OCI-LY1 (cell line): Measurements from ENCODE around the gene DDX46.

Experiments
- H2AFZ ChIP-seq: fragments of 200-600 bp; sonication (generic), shearing (Covaris generic); 2 replicates; pipeline ENCODE4 v1.6.0; 2014; ENCODE audit warnings: antibody characterized with exemption, mild to moderate bottlenecking, low read length
- H3F3A ChIP-seq: fragments of 200-600 bp; sonication (generic), shearing (Covaris generic); 2 replicates; pipeline ENCODE4 v1.6.0; 2014; ENCODE audit warnings: mild to moderate bottlenecking, antibody characterized with exemption, low read length, moderate library complexity; ENCODE audit not compliant: insufficient read depth
- H3K27ac ChIP-seq: fragments of 200-600 bp; sonication (generic); 2 replicates; pipeline ENCODE4 v1.5.1; 2014; ENCODE audit warnings: low read length, mixed run types, mild to moderate bottlenecking, low read depth; ENCODE audit not compliant: poor library complexity, severe bottlenecking
- H3K27me3 ChIP-seq: fragments of 200-600 bp; sonication (generic); 2 replicates; pipeline ENCODE4 v1.6.0; 2014; ENCODE audit warnings: antibody characterized with exemption, mild to moderate bottlenecking, low read length, moderate library complexity; ENCODE audit not compliant: insufficient read depth
- H3K36me3 ChIP-seq: fragments of 200-600 bp; sonication (generic); 2 replicates; pipeline ENCODE4 v1.6.1; 2014; ENCODE audit warnings: mild to moderate bottlenecking, antibody characterized with exemption, low read length, moderate library complexity, mixed read lengths; ENCODE audit not compliant: insufficient read depth
- H3K4me1 ChIP-seq: fragments of 200-600 bp; sonication (generic); 2 replicates; pipeline ENCODE4 v1.5.1; 2014; ENCODE audit warnings: mild to moderate bottlenecking, low read length, moderate library complexity; ENCODE audit not compliant: insufficient read depth, severe bottlenecking
- H3K4me2 ChIP-seq: fragments of 200-600 bp; sonication (generic), shearing (Covaris generic); 2 replicates; pipeline ENCODE4 v1.6.1; 2014; ENCODE audit warnings: low read length
- H3K4me3 ChIP-seq: fragments of 200-600 bp; sonication (generic); 2 replicates; pipeline ENCODE4 v1.5.1; 2014; ENCODE audit warnings: low read length, low read depth, mild to moderate bottlenecking, mixed read lengths; ENCODE audit not compliant: poor library complexity, severe bottlenecking
- H3K79me2 ChIP-seq: fragments of 200-600 bp; shearing (Covaris generic); 2 replicates; pipeline ENCODE4 v1.6.1; 2016; ENCODE audit warnings: mixed run types, low read length, mixed read lengths; ENCODE audit not compliant: insufficient read depth
- H3K9ac ChIP-seq: fragments of 200-600 bp; sonication (generic), shearing (Covaris generic); 2 replicates; pipeline ENCODE4 v1.6.1; 2014; ENCODE audit warnings: mild to moderate bottlenecking, low read length, mixed read lengths
- H3K9me2 ChIP-seq: fragments of 200-600 bp; sonication (generic), shearing (Covaris generic); 2 replicates; pipeline ENCODE4 v1.6.1; 2014; ENCODE audit warnings: low read depth, mild to moderate bottlenecking, low read length, mixed read lengths
- H3K9me3 ChIP-seq: fragments of 200-600 bp; shearing (Covaris generic); 2 replicates; pipeline ENCODE4 v1.6.1; 2014; ENCODE audit warnings: low read length, mixed read lengths
- H4K20me1 ChIP-seq: fragments of 200-600 bp; sonication (generic), shearing (Covaris generic); 2 replicates; pipeline ENCODE4 v1.6.0; 2016; ENCODE audit warnings: mild to moderate bottlenecking, low read length; ENCODE audit not compliant: insufficient read depth
- CTCF ChIP-seq: fragments of 200-600 bp; sonication (generic), shearing (Covaris generic); IDR thresholded peaks from 2 replicates; pipeline ENCODE4 v1.5.1; 2017; ENCODE audit warnings: mild to moderate bottlenecking, antibody characterized with exemption, low read length, moderate library complexity, mixed read lengths
- EZH2 ChIP-seq: fragments of 200-600 bp; sonication (generic), shearing (Covaris generic); IDR thresholded peaks from 2 replicates; pipeline ENCODE4 v1.8.0; 2017; ENCODE audit warnings: borderline replicate concordance, mixed run types, mild to moderate bottlenecking, antibody characterized with exemption, low read length, moderate library complexity, mixed read lengths

Gene DDX46

DNA sequence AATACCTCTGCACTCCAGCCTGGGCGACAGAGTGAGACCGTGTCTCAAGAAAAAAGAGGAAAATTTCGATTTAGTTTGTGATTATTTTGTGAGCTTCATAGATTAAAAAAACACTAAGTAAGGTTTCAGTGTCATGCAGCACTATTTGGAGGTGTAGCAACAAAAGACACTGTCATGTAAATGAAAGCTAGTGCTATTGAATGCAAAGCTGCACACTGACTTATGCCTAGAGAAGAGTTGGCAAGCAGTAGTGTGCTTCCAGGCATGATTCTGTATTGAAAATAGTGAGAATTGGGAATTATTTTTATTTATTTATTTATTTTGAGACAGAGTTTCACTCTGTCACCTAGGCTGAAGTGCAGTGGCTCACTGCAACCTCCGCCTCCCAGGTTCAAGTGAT is 34.5 kb downstream of the DDX46 start:
- no peaks in the 10 kb centered on the region for H4K20me1 ChIP-seq
- H3K9ac ChIP-seq, result no peak overlapping the region
- TF ChIP-seq CTCF (no peak), EZH2 (no peak)
- H3K4me3 ChIP-seq, result no peak overlapping the region
- H3K79me2 ChIP-seq, result no peaks in the 10 kb centered on the region
- no peak overlapping the region for H3K27ac ChIP-seq
- H3F3A ChIP-seq, result no peaks in the 10 kb centered on the region
- H3K27me3 ChIP-seq, result no peaks in the 10 kb centered on the region
- no peak overlapping the region for H3K4me2 ChIP-seq
- H3K9me2 ChIP-seq, result no peaks in the 10 kb centered on the region
- peaks cover 89% of the 10 kb centered on the region for H3K36me3 ChIP-seq
- H3K4me1 ChIP-seq, result no peaks in the 10 kb centered on the region
- no peak overlapping the region for H2AFZ ChIP-seq
- no peaks in the 10 kb centered on the region for H3K9me3 ChIP-seq

GRCh38 chr5:134794082-134794481 is 35.5 kb downstream of the DDX46 start:
- H3K9me3 ChIP-seq, result no peaks in the 10 kb centered on the region
- H3K4me3 ChIP-seq, result no peak overlapping the region
- no peaks in the 10 kb centered on the region for H3K27me3 ChIP-seq
- no peak overlapping the region for H3K9ac ChIP-seq
- no peak overlapping the region for H3K4me2 ChIP-seq
- H2AFZ ChIP-seq, result no peak overlapping the region
- no peaks in the 10 kb centered on the region for H3K9me2 ChIP-seq
- peaks cover 93% of the 10 kb centered on the region for H3K36me3 ChIP-seq
- H3K27ac ChIP-seq, result no peak overlapping the region
- TF ChIP-seq EZH2 (no peak), CTCF (no peak)
- H3F3A ChIP-seq, result no peaks in the 10 kb centered on the region
- no peaks in the 10 kb centered on the region for H3K79me2 ChIP-seq
- H4K20me1 ChIP-seq, result no peaks in the 10 kb centered on the region
- H3K4me1 ChIP-seq, result no peaks in the 10 kb centered on the region

- H3K4me2 ChIP-seq, result no peak overlapping the region
Measured at GRCh38 chr5:134794819-134795218, 36.2 kb downstream of the DDX46 start.

More at GRCh38 chr5:134794819-134795218, 36.2 kb downstream of the DDX46 start:
- Histone ChIP-seq H2AFZ (no peak overlapping the region), H3K9me2 (no peaks in the 10 kb centered on the region), H4K20me1 (no peaks in the 10 kb centered on the region), H3F3A (no peaks in the 10 kb centered on the region), H3K4me3 (no peak overlapping the region), H3K27me3 (no peaks in the 10 kb centered on the region), H3K36me3 (peaks cover 91% of the 10 kb centered on the region), H3K4me1 (no peaks in the 10 kb centered on the region), H3K27ac (no peak overlapping the region), H3K79me2 (no peaks in the 10 kb centered on the region), H3K9ac (no peak overlapping the region), H3K9me3 (no peaks in the 10 kb centered on the region)
- TF ChIP-seq CTCF, result no peak
- no peak for TF ChIP-seq EZH2
